OCI-LY1 (cell line): Measurements from ENCODE around the gene RGS17.
"Not testable (repeated sequence)": the region's sequence is repeated elsewhere in the genome, so short reads cannot be mapped to it uniquely, and the experiment has no call there.

Experiments
- H2AFZ ChIP-seq: fragments of 200-600 bp; sonication (generic), shearing (Covaris generic); 2 replicates; pipeline ENCODE4 v1.6.0; 2014; ENCODE audit warnings: antibody characterized with exemption, mild to moderate bottlenecking, low read length
- H3F3A ChIP-seq: fragments of 200-600 bp; sonication (generic), shearing (Covaris generic); 2 replicates; pipeline ENCODE4 v1.6.0; 2014; ENCODE audit warnings: mild to moderate bottlenecking, antibody characterized with exemption, low read length, moderate library complexity; ENCODE audit not compliant: insufficient read depth
- H3K27ac ChIP-seq: fragments of 200-600 bp; sonication (generic); 2 replicates; pipeline ENCODE4 v1.5.1; 2014; ENCODE audit warnings: low read length, mixed run types, mild to moderate bottlenecking, low read depth; ENCODE audit not compliant: poor library complexity, severe bottlenecking
- H3K27me3 ChIP-seq: fragments of 200-600 bp; sonication (generic); 2 replicates; pipeline ENCODE4 v1.6.0; 2014; ENCODE audit warnings: antibody characterized with exemption, mild to moderate bottlenecking, low read length, moderate library complexity; ENCODE audit not compliant: insufficient read depth
- H3K36me3 ChIP-seq: fragments of 200-600 bp; sonication (generic); 2 replicates; pipeline ENCODE4 v1.6.1; 2014; ENCODE audit warnings: mild to moderate bottlenecking, antibody characterized with exemption, low read length, moderate library complexity, mixed read lengths; ENCODE audit not compliant: insufficient read depth
- H3K4me1 ChIP-seq: fragments of 200-600 bp; sonication (generic); 2 replicates; pipeline ENCODE4 v1.5.1; 2014; ENCODE audit warnings: mild to moderate bottlenecking, low read length, moderate library complexity; ENCODE audit not compliant: insufficient read depth, severe bottlenecking
- H3K4me2 ChIP-seq: fragments of 200-600 bp; sonication (generic), shearing (Covaris generic); 2 replicates; pipeline ENCODE4 v1.6.1; 2014; ENCODE audit warnings: low read length
- H3K4me3 ChIP-seq: fragments of 200-600 bp; sonication (generic); 2 replicates; pipeline ENCODE4 v1.5.1; 2014; ENCODE audit warnings: low read length, low read depth, mild to moderate bottlenecking, mixed read lengths; ENCODE audit not compliant: poor library complexity, severe bottlenecking
- H3K79me2 ChIP-seq: fragments of 200-600 bp; shearing (Covaris generic); 2 replicates; pipeline ENCODE4 v1.6.1; 2016; ENCODE audit warnings: mixed run types, low read length, mixed read lengths; ENCODE audit not compliant: insufficient read depth
- H3K9ac ChIP-seq: fragments of 200-600 bp; sonication (generic), shearing (Covaris generic); 2 replicates; pipeline ENCODE4 v1.6.1; 2014; ENCODE audit warnings: mild to moderate bottlenecking, low read length, mixed read lengths
- H3K9me2 ChIP-seq: fragments of 200-600 bp; sonication (generic), shearing (Covaris generic); 2 replicates; pipeline ENCODE4 v1.6.1; 2014; ENCODE audit warnings: low read depth, mild to moderate bottlenecking, low read length, mixed read lengths
- H3K9me3 ChIP-seq: fragments of 200-600 bp; shearing (Covaris generic); 2 replicates; pipeline ENCODE4 v1.6.1; 2014; ENCODE audit warnings: low read length, mixed read lengths
- H4K20me1 ChIP-seq: fragments of 200-600 bp; sonication (generic), shearing (Covaris generic); 2 replicates; pipeline ENCODE4 v1.6.0; 2016; ENCODE audit warnings: mild to moderate bottlenecking, low read length; ENCODE audit not compliant: insufficient read depth
- EZH2 ChIP-seq: fragments of 200-600 bp; sonication (generic), shearing (Covaris generic); IDR thresholded peaks from 2 replicates; pipeline ENCODE4 v1.8.0; 2017; ENCODE audit warnings: borderline replicate concordance, mixed run types, mild to moderate bottlenecking, antibody characterized with exemption, low read length, moderate library complexity, mixed read lengths
- TF ChIP-seq, protein P1 (sequence below): fragments of 200-600 bp; sonication (generic), shearing (Covaris generic); IDR thresholded peaks from 2 replicates; pipeline ENCODE4 v1.5.1; 2017; ENCODE audit warnings: mild to moderate bottlenecking, antibody characterized with exemption, low read length, moderate library complexity, mixed read lengths

RGS17 gene

DNA sequence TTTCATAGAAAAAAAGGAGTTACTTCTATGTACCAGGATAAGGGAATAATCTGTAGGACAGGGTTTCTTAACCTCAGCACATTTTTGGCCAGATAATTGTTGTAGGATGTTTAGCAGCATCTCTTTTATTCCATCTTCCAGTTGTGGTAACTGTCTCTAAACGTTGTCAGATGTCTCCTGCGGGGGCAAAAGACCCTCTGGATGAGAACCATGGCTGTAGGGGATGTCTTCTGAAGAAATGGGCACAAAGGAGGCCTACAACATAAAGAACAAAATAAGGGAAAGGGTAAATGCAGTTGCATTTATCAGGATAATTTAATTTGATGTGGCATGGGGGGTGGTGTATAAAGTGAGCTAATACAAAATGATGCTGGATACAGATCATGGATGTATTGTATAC lies 144.1 kb downstream of the RGS17 start:
- Histone ChIP-seq H3K79me2 (peaks cover 61% of the 10 kb centered on the region), H3K4me2 (no peak overlapping the region), H3K4me3 (no peak overlapping the region), H3K9me3 (no peaks in the 10 kb centered on the region), H3K27me3 (no peaks in the 10 kb centered on the region), H3K9me2 (no peaks in the 10 kb centered on the region), H2AFZ (no peak overlapping the region), H3K9ac (no peak overlapping the region), H3K27ac (no peak overlapping the region), H3K36me3 (peaks cover 59% of the 10 kb centered on the region), H3K4me1 (peaks cover 17% of the 10 kb centered on the region), H4K20me1 (no peaks in the 10 kb centered on the region), H3F3A (no peaks in the 10 kb centered on the region)
- TF ChIP-seq, protein P1, sequence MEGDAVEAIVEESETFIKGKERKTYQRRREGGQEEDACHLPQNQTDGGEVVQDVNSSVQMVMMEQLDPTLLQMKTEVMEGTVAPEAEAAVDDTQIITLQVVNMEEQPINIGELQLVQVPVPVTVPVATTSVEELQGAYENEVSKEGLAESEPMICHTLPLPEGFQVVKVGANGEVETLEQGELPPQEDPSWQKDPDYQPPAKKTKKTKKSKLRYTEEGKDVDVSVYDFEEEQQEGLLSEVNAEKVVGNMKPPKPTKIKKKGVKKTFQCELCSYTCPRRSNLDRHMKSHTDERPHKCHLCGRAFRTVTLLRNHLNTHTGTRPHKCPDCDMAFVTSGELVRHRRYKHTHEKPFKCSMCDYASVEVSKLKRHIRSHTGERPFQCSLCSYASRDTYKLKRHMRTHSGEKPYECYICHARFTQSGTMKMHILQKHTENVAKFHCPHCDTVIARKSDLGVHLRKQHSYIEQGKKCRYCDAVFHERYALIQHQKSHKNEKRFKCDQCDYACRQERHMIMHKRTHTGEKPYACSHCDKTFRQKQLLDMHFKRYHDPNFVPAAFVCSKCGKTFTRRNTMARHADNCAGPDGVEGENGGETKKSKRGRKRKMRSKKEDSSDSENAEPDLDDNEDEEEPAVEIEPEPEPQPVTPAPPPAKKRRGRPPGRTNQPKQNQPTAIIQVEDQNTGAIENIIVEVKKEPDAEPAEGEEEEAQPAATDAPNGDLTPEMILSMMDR = no peak
- TF ChIP-seq EZH2 = no peak

DNA sequence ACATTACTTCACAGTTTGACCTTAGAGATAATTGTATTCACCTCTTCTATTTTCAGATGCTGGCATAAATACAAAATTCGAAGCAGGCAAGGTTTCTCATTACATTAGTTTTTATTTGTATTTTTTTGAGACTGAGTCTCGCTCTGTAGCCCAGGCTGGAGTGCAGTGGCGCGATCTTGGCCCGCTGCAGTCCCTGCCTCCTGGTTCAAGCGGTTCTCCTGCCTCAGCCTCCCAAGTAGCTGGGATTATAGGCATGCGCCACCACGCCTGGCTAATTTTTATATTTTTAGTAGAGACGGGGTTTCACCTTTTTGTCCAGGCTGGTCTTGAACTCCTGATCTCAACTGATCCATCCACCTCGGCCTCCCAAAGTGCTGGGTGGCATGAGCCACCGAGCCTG lies 145.8 kb downstream of the RGS17 start:
- peaks cover 27% of the 10 kb centered on the region for H3K4me1 ChIP-seq
- not testable (repeated sequence) for H3F3A ChIP-seq, H2AFZ ChIP-seq, H4K20me1 ChIP-seq, H3K9me3 ChIP-seq, H3K9me2 ChIP-seq, H3K27me3 ChIP-seq
- peak overlapping the region; percentile 95 for H3K4me2 ChIP-seq
- H3K9ac ChIP-seq = peak overlapping the region; percentile 98
- peaks cover 62% of the 10 kb centered on the region for H3K79me2 ChIP-seq
- H3K27ac ChIP-seq = peak overlapping the region; percentile 91
- peak overlapping the region; percentile 99 for H3K4me3 ChIP-seq
- peaks cover 57% of the 10 kb centered on the region for H3K36me3 ChIP-seq

- Histone ChIP-seq H4K20me1 (no peaks in the 10 kb centered on the region), H3K79me2 (peaks cover 66% of the 10 kb centered on the region), H3K9ac (peak overlapping the region; percentile 98), H3F3A (no peaks in the 10 kb centered on the region), H2AFZ (no peak overlapping the region), H3K4me3 (peak overlapping the region; percentile 99), H3K27me3 (no peaks in the 10 kb centered on the region), H3K4me2 (peak overlapping the region; percentile 95), H3K9me2 (no peaks in the 10 kb centered on the region), H3K27ac (peak overlapping the region; percentile 91), H3K36me3 (peaks cover 57% of the 10 kb centered on the region), H3K4me1 (peaks cover 35% of the 10 kb centered on the region), H3K9me3 (no peaks in the 10 kb centered on the region)
- TF ChIP-seq, protein P1 = no peak
- no peak for TF ChIP-seq EZH2
These were observed 146.6 kb downstream of the RGS17 start for GRCh38 chr6:152984513-152984872.
